CD4-positive, alpha-beta T cell treated with Interleukin-6 at 100 ng/mL for 8 hours (primary cell): ENCODE results near the gene S1PR2.
"Not testable (repeated sequence)": the region's sequence is repeated elsewhere in the genome, so short reads cannot be mapped to it uniquely, and the experiment has no call there.

Source experiments
- DNase-seq: peaks from one replicate; pipeline ENCODE4 v3.0.0-alpha.2; 2020; ENCODE audit warnings: mixed read lengths, low spot score

Gene S1PR2

GRCh38 chr19:10254244-10254643 lies 23.1 kb upstream of the S1PR2 start:
- no peak for DNase-seq

DNA sequence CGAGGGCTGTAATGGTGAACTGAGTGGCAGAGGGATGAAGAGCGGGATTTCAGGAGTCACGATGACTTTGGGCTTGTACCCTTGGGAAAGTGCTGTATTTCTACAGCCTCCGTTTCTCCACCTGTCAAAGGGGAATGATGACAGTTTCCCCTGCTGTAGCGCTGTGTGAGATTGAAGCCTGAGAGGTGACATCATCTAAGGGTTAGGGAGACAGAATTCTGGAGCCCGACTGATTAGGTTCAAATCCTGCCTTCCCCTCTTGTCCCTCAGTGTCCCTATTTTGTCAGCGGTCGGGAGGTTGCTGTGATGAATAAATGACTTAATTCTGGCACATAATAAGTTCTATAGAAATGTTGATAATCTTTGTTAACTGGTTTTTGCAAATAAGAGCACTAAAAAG lies 21.6 kb upstream of the S1PR2 start:
- DNase-seq = no peak

- peak; percentile 97 for DNase-seq
These were observed 20.9 kb upstream of the S1PR2 start, which contains the start of gene MRPL4 for GRCh38 chr19:10251792-10252694. Gene MRPL4 (plus strand): TSS chr19:10252214. CDS start chr19:10252254, 40 bp downstream.

- DNase-seq = no peak
These were observed 15.4 kb upstream of the S1PR2 start for GRCh38 chr19:10246511-10246910.

- no peak for DNase-seq
These were observed 14.2 kb upstream of the S1PR2 start for GRCh38 chr19:10245189-10245939.

GRCh38 chr19:10243606-10244005 lies 12.5 kb upstream of the S1PR2 start:
- DNase-seq = no peak

DNA sequence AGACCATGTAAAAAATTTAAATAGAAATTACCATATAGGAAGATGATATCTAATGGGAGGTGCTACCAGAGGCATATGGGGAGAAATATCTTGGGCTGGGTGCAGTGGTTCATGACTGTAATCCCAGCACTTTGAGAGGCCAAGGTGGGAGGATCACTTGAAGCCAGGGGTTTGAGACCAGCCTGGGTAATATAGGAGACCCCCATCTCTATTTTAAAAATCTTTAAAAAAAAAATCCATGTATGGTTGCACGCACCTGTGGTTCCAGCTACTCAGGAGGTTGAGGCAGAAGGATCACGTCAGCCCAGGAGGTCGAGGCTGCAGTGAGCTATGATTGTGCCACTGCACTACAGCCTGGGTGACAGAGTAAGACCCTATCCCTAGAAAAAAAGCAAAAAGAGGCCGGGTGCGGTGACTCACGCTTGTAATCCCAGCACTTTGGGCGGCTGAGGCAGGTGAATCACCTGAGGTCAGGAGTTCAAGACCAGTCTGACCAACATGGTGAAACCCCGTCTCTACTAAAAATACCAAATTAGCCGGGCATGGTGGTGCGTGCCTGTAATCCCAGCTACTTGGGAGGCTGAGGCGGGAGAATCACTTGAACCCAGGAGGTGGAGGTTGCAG lies 10.8 kb upstream of the S1PR2 start:
- DNase-seq = not testable (repeated sequence)

- no peak for DNase-seq
These were observed 7.1 kb upstream of the S1PR2 start for GRCh38 chr19:10238172-10238783.

DNA sequence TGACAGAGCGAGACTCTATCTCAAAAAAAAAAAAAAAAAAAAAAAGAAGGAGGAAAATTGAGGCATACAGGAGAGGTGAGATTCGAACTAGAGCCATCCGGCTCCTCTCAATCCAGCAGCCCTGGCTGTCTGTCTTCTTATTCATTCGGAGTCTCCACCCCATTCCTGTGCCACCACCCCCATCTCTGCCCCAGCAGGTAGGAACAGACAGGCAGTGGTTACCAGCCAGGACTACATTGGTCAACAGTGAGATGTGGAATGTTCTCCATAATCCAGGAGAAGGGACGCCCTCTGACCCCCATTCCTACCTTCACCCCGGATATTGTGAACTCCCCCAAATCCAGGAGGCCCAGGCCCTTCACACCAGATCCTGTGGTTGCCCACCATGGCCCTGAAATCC lies 6.6 kb upstream of the S1PR2 start:
- no peak for DNase-seq

DNA sequence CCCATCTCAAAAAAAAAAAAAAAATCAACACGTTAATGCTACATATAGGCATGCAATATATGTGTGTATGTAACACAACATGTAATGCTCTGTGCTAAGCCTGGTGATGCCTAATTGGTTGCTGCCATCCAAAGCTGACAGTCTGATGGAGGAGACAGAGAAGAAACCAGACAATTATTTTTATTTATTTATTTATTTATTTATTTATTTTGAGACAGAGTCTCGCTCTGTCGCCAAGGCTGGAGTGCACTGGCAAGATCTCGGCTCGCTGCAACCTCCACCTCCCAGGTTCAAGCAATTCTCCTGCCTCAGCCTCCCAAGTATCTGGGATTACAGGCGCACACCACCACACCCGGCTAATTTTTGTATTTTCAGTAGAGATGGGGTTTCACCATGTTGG lies 4.3 kb upstream of the S1PR2 start:
- DNase-seq = not testable (repeated sequence)

- DNase-seq = no peak
These were observed 3.9 kb upstream of the S1PR2 start for GRCh38 chr19:10235003-10235402.

DNA sequence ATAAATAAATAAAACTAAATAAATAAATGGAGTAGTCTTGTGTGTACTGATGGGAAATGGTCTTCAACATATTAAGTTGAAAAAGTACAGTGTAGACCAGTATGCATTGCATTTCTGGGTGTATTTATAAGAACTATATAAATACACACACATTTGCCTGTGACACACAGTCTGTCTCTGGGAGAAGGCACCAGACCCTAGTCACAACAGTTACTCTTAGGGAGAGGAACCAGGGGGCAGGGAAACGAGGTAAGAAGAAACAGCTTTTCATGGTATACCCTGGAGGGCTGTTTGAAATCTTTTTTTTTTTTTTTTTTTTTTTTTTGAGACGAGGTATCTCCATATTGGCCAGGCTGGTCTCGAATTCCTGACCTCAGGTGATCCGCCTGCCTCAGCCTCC lies 2.8 kb upstream of the S1PR2 start:
- DNase-seq = no peak

GRCh38 chr19:10231612-10232228 lies 589 bp upstream of the S1PR2 start:
- no peak for DNase-seq

DNA sequence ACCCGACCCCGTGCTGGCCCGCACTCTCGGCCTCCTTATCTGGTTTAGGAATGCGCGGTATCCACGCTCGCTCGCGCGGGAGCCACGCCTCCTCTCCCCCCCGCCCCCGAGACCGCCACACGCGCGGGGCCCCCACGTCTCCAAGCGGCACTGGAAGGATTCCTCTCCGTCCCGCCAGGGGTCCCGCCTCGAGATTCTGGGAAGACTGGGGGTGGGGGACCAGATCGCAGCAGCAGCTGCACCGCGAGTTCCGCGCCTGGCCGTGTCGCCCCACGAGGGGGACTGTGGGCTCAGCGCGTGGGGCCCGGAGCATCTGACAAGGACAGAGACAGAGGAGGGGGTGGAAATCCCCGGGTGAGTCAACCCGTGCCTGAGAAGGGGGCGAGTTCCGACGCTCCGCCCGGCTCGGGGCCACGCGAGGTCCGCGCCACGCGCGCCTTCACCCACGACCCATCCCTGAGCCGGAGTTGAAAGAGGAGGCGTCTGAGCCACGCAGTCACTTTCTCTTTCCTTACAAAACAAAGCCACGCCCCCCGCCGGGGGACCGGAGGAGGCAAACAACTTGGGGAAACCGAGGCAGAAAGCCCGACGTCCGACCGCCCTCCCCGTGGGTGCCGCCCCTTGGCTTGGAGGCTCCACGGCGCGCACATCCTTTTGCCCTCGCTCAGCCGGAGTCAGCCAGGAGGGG lies 814 bp downstream of the S1PR2 start:
- peak; percentile 57 for DNase-seq

DNA sequence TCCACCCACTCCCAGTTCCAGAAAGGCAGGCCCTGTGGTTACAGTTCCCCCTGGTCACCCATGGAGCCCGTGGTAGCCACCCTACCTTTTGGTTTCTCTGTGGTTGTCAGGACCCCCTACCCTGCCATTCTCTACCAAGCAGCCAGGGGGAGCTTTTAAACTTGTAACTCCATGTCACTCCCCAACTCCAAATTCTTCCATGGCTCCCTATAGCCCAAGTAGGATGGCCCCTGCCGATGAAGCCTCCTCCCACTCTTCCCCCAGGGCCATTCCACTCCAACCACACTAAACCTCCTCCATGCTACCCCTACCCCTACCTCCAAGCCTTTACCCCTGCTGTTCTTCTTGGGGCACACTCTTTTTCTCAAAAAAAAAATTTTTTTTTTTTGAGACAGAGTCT lies 2.2 kb downstream of the S1PR2 start:
- peak; percentile 54 for DNase-seq

- no peak for DNase-seq
These were observed 2.7 kb downstream of the S1PR2 start for GRCh38 chr19:10228393-10228792.

GRCh38 chr19:10227026-10227971 lies 3.8 kb downstream of the S1PR2 start:
- DNase-seq = no peak

GRCh38 chr19:10226376-10227025 lies 4.6 kb downstream of the S1PR2 start:
- no peak for DNase-seq

- no peak for DNase-seq
These were observed 5.1 kb downstream of the S1PR2 start for GRCh38 chr19:10226021-10226375.

- DNase-seq = no peak
These were observed 6.8 kb downstream of the S1PR2 start for GRCh38 chr19:10224337-10224736.
